ENCODE measurements around the gene NFIX.

NFIX gene

DNA sequence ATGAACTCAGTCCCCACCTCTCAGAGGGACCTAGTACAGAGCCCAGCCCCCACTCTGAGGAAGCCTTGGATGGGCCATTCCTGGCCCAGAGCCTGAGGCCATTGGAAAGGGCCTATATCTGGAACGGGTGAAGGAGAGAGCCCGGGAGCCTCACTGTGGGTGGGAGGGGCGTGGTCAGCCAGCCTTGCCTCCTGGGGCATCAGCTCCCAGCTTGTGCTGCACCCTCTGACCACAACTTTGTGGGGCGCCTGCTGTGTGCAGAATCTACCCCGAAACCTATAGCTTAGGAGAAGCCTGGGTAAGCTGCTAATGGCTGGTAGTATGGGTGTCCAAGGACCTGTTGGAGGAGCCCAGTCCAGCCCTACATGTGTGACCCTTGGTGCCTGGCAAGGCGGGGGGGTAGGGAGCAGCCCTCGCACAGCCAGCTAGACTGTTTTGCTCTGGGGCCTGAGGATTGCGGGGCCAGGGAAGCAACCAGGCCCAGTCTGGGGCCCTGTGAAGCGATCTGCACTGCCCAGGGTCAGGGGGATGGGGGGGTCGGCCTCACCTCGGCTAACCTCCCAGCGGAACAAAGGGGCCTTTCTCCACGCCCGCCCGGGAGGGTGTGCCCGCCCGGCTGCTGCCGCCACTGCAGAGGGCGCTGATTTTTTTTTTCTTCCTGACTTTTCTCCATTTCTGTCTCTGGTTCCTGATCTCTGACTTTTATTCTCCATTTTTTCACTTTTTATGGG, 65.1 kb downstream of the NFIX start:
- DNase-seq, result no peak

DNA sequence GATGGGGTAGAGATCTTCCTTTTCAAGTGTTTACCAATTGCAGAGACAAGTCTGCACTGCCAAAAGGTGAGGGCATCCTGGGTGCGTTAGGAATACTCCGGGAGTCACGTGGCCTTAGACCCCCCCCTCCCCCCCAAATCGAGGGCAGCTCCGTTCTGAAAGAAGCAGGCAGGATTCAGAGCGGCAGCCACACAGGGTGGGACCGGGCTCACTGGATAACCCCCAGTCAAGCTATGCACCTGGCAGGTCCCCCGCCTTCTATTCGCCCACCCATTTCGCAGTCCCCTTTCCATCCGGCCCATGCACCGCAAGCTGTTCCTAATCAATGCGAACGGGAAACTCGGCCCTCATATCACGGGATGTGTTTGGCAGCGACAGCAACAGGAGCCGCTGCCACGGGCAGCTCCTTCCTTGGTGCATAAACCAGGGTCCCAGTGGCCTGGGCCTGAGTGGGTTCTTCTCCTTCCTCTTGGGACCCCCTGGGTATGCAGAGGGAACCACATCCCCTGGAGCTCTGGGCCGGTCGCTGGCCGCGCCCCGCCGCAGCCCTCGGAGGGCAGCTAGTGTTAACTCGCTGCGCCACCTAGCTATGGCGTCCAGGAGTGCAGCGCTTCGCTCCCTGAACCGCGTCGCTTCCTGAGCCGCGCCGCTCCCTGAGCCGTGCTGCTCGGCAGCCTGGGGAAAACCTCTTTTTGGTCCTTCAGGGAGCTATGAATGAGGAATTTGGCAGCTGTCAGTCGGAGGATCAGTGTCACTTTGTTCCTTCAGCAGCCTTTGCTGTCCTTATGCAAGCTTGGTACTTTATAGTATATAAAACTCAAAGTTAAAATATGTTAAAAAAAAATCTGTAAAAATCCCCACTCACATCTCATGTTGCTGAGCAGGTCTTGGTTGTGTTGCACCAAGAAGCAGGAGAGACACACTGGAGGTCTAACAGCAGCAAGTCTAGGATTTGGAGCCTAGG, 66.0 kb downstream of the NFIX start:
- DNase-seq, result peak; percentile 44

DNA sequence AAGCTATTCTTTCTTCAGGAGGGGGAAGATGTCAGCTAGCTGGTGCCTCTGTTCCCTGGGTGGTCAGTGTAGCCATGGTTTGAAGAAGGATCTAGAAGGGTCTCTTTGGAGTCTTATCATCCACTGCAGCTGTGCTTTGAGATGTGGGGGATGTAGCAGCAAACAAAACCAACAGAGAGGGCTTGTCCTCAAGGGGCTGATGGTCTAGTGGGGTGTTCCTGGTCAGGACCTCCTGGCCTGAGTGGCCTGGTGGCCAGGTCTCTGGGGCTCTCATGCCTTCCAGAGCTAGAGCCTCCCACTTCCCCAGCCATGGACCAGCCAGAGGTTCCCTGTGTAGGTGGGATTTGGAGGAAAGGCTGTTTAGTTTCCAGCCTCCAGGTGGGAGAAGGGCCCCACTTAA, 67.0 kb downstream of the NFIX start:
- DNase-seq, result no peak

DNA sequence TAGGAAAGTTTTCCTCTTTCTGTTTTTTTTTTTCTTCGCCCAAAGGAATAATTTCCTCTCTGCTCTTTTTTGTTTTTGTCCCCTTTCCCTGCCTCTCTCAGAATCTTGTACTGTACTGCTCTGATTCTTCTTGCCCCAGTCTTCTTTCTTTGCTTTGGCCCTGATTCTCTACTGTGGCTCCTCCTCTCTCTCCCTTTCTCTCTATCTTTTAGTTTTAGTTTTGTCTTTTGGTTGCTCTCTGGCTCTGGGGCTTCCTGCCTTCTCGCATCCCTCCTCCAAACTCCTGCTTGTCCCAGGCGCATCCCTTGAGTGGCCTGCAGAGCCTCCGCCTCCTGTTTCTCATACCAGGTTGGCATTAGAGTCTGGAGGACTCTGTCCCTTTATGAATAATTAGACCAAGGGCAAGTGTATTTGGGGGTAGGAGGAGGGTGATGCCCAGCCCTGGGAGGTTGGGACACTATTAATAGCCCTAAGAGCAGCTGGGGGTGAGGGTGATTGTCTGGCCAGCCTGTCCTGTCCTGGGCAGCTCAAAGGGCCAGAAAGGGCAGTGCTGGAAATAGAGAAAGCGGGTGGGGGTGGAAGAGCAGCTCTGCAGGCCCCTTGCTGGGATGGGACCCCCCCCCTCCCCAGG, 68.3 kb downstream of the NFIX start:
- no peak for DNase-seq

DNA sequence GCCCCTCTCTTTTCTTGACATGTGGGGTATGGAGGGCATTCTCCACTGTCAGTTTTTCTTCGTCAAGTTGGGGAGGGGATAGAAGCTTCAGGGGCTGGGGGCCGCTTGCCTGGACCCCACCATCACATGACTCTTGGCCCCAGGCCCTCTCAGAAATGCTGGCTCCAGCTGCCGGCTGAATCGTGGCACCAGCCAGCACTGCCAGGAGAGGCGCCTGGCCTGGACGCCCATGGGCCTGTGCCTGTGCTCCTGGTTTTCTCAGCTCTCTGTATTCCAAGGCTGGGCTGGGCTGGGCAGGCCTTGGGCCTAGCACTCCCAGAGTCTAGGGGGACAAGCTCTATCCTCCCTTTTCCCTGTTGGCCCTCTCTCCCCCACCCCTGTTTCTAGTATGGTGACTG, 68.8 kb downstream of the NFIX start:
- no peak for DNase-seq

DNA sequence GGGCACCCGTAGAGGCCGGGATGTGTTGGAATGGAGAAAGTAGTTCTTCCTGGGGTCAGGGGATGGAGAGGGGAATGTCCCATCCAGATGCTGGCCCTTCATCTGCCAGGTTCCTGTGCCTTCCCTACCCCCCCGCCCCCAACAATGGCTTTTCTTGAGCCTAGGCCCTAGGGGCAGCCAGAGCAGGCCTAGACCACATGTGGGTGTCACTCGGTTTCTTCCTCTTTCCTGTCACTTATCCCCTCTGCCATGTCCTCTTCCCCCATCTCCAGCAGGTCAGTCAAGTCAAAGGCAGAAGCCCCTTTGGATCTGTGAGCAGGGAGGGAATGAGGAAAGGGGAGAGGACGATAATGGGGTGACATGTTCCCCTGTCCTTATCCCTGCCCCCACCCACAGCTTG, 71.0 kb downstream of the NFIX start:
- DNase-seq, result no peak

DNA sequence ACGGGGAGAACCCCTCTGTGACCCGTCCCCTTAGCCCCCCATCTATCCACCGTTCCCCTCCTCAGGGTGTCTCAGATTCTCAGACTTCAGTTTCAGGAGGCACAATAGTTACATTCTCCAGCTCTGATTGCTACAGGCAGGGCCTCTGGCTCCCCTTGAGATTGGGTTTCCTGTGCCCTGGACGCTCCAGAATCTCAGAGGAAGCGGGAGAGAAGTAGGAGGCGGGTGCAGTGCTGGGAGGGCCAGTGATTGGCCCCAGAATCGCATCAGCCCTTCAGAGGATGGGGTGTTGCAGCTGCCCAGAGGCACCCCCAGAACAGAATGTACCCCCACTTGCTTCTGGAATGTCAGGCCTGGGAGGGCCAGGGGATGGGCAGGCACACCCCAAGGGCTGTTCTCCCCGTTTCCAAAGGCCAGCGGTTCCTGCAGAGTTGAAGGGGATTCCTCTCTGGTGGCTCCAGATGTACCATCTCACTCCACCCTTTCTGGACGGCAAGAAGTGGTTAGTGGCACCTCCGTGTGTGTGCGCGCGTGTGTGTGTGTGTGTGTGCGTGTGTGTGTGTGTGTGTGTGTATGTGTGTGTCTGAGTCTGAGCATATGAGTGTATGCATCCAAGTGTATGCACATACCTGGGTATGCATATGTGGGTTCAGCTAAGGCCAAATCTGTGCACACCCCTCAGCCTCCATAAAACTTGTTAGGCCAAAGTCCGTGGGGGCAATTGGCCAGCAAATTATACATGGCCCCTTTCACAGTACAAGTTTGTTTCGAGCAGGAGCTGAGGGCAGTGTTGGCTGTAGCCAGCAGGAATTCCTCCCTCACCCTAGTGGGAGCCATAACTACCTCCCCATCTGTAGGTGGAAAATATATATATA, 71.9 kb downstream of the NFIX start:
- DNase-seq, result no peak

DNA sequence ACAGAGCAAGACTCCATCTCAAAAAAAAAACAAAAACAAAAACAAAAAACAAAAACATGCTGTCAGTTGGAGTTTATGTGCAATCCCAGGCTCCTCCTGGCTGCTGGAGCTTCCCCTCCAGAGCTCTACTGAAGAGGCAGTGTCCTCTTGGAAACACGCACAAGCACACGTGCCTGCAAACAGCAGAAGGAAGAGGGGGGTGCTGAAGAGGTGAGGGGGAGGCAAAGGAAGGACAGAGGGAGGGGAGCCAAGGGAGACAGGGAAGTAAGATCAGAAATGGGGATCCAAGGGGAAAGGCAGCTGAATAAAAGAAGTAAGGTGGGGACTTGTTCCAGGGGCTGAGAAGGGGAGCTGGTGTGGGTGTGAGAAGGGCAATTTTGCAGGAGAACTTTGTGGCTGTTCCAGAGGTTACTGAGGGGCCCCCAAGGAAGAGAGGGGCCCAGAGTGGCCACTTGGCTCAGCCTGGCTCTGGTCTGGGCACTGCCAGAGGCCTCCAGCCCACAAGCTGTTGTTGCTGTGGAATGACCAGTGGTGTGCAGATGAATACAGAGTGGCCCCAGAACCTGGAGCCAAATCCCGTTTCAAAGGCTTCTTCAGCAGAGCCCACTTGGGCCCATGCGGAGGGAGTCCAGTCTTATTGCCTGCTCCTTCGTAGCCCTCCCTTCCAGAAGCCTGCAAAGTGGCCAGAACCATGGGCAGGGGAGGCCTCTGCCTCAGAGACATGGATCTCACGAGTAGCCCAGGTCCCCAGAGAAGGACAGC, 73.0 kb downstream of the NFIX start:
- no peak for DNase-seq

DNA sequence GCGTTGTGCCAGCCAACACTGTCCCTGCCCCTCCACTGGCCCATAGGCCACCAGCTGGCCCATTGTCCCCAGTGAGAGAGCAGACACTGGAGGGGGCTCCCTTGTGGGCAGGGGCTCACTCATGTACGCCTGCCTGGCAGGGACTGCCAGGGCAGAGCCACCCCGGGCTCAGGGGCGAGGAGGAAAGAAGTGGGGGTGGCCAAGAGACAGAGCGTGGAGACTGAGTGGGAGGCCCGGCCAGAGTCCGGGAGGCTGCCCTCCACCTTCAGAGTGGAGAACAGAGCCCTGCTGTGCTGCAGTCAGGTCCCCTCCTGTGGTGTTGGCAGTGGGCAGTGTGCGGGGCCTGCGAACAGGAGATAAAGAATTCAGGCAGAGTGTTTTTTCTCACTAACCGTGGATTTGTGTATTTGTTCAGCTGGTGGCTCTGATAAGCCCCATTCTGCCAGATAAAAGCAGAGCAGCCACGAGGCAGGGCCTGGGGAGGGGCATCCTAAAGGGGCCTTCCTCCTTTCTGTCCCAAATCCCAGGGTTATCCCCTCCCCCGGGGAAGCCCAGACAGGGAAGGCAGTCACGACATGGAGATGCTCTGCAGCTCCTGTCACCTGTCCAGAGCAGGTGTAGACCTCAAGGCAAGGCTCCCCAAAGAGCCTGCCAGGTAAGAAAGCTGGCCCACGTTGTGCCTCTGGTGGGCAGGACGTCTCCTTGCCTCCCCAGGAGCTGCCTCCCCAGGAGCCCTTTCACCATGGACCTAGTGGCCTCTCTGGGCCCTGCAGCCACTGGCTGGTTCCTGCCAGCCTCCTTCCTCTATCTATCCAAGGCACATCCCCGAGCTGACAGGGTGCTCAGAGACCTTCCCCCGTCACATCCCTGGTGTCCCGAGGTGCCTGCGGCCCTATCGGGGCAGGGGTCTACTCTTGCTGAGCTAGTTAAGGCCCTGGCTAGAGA, 74.4 kb downstream of the NFIX start:
- DNase-seq, result no peak

DNA sequence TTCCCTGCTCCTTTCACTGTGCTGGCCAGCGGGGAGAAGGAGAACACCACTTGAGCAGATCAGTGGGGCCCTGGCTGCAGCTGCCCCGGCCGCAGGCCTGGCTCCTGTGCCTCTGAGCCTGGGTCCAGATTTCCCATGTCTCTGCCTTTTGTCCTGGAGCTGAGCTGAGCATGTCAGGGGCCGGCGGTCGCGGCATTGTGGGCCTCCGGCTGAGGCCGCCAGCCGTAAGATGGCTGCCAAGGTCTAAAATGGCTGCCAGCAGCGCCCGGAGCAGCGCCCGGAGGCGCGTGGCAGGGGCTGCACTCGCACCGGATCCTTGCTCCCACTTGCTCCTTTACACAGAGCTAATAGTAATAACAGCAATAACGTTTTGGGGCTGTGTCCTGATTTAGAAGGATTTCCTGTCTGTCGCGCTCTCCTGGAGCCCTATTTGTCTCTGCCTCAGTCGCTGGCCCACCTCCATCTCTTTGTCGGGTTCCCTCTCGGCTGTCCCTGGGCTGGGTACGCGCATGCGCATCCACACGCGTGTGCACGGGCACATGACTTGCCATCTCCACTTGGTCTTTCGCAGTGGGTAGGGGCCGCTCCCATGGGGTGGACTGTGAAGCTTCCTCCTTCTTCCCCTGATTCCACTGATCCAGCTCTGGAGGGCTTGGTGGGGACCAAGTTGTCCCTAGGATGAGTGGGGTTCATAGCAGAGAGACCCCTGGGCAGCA, 75.3 kb downstream of the NFIX start:
- no peak for DNase-seq

DNA sequence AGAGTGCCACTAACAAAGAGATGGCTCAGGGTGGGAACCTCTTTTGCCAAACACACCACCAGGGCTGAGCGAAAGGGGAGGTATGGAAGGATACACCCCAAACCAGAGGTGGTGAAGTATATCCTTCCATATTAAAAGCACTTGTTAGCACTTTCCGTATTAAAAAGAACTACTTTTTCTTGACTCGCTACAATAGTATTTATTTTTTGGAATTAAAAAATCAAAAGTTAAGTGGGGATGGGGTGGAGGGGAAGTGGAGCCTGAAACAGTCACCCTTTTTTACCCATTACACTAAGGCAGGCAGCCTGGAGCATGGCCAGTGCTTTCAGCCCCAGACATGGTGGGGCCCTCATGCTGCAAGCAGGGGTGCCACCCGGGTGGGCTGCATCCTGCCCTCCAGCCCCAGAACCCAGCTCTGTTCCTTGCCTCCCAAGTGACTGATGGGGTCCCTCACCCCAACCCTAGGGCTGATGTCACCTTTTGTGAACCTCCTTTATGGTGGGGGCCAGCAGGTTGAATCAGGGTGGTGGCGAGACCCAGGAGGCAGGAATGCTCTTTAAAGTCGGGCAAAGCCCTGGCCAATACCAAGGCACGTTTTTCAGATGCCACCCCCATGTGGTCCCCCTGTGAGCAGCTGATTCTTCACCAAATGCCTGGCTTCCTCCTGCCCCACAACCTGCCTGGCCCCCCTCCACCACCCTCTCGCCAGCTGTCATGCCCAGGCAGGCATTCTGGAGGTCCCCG, 76.3 kb downstream of the NFIX start:
- no peak for DNase-seq

DNA sequence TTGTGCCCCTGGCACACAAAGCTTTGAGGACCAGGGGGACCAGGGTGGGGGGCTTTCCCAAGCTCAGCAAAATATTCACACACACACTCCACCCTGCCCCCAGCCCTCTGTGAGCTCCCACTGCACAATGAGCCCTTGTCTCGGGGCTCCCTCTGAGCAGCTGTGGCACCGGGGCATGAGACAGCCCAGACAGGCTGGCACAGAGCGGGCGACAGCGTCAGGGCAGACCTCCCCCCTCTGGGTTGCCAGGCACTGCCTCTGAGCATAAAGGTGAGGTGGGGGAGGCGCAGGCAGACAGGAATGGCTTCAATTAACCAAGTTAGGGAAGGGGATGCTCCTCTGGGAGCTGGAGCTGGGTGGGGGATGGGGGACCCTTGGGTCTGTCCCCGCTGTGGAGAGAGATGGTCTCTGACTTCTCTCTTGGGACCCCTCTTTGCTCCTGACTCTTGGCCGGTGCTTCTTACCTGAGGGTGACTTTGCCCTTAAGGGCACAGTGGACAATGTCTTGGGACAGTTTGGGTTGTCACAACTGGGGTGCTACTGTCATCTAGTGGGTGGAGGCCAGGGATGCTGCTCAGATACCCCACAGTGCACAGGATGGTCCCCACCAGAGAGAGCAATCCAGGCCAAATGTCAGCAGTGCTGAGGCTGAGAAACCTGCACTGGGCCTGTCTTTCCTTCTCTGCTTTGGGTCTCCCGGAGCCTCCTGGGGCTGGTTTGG, 77.1 kb downstream of the NFIX start:
- DNase-seq, result no peak

DNA sequence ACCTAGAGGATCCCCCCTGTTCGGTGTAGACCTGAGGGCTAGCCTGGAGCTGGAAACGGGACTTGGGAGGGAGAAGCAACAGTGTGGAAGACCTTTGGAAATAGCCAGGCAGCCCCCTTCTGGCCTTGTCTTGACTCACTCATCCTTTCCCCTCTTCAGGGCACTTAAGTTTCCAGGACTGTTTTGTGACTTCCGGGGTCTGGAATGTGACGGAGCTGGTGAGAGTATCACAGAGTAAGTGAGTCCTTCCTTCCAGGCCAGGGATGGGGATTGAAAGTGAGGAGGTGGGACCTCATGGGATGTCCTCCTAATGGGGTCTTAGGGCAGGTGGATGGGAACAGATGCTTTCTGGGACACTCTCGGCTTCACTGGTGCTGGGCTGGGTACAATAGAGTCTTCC, 78.0 kb downstream of the NFIX start:
- no peak for DNase-seq

DNA sequence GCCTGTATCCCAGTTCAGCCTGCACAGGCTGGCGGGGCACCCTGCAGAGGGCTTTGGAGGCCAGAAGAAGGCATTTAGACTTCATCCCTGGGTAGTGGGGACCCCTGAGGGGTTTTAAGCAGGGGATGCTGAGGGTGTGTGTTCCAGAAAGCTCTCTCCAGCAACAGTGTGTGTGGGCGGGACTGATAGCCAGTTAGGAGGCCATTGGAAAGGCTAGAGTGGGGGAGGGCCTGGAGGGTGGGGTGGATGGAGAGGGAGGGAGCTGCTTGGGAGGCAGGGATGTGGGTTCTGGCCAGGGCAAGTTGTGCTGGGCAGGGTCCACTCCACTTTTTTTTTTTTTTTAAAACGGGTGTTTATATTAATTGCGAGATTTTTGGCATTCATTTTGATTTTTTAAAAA, 79.1 kb downstream of the NFIX start:
- no peak for DNase-seq

DNA sequence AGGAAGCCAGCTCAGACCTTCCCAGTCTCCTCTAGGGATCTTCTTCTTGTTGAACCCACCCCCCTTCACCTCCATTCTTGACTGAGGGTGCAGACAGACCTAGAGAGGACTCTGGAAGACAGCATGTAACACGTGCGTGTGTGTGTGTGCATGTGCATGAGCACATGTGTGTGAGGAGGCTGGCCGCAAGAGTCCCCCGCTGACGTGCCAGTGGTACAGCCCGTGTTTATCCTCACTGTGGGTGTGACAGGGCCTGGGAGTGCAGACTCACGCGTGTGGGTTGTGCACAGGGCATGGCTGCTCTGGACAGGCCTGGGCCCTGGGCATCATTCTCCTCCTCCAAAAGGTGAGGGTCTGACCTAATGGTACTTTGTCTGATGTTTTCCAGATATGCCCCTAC, 81.0 kb downstream of the NFIX start:
- no peak for DNase-seq

DNA sequence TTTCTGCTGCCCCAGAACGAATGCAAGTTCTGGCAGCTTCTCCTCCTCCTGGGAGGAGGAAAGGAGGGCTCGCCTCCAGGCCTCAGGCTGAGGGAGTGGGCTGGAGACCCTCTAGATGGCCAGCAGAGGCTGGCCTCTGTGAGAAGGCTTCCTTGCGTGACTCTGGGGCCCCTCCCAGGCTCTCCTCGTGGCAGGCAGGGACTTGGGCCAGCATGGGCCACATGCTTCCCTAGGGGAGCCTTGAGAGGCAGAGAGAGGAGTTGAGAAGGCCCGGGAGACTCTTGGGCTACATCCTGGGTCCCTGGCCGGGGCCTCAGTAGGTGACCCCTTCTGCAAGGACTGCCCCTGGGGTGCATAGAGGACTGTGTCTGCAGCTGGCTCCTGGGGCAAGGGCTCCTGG, 81.5 kb downstream of the NFIX start:
- no peak for DNase-seq

DNA sequence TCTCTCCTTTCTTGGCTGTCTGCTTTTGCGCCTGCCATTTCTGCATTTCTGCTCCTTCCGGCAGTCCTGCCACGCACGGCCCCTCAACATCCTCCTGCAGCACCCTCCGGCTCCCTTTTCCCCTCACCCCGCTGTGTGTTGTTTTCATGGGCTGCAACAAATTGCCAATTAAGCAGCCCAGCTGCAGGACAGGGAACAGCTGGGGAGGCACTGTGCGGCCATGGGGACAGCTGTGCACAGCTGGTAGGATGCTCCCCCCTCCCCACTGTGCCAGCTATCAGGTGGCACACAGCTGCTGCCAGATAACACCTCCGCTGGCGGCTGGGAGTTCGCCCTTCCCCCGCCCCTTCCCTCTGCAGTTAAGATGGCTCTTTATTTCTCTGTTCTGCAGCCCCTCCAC, 82.0 kb downstream of the NFIX start:
- DNase-seq, result peak; percentile 21

DNA sequence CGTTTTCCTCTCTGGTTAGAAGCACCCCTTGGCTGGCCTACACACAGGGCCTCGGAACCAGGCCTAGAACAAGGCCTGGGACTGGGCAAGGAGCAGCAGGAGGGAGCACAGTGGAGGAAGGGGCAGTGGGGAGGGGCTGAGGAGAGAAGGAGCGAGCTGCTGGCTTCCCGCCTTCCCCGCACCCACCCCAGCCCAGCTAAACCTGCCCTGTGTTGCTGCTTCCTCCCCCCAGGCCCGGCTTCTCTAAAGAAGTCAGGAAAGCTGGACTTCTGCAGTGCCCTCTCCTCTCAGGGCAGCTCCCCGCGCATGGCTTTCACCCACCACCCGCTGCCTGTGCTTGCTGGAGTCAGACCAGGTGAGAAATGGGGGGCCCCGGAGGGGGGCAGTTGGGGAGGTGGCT, 83.1 kb downstream of the NFIX start:
- no peak for DNase-seq

Data from DMS79 (cell line).